Glomerular visceral epithelial cell (primary cell): Measurements from ENCODE around the gene RPL36AL.
"Not testable (repeated sequence)": the region's sequence is repeated elsewhere in the genome, so short reads cannot be mapped to it uniquely, and the experiment has no call there.

ENCODE experiments used
- DNase-seq: peaks from one replicate; pipeline ENCODE4 v3.0.0-alpha.2; 2016; ENCODE audit errors: extremely low spot score

RPL36AL gene

GRCh38 chr14:49619273-49619672 lies 1.2 kb downstream of the RPL36AL start:
- not testable (repeated sequence) for DNase-seq

- no peak for DNase-seq
Observed at GRCh38 chr14:49617852-49618519, 2.4 kb downstream of the RPL36AL start.

GRCh38 chr14:49615776-49616175 lies 4.7 kb downstream of the RPL36AL start:
- no peak for DNase-seq

- no peak for DNase-seq
Observed at GRCh38 chr14:49614196-49614595, 6.2 kb downstream of the RPL36AL start.

GRCh38 chr14:49612671-49613070 lies 7.8 kb downstream of the RPL36AL start:
- DNase-seq, result no peak

- no peak for DNase-seq
Observed at GRCh38 chr14:49612251-49612650, 8.2 kb downstream of the RPL36AL start.

- no peak for DNase-seq
Observed at GRCh38 chr14:49607583-49607982, 12.8 kb downstream of the RPL36AL start.

- peak; percentile 81 for DNase-seq
Observed at GRCh38 chr14:49598485-49599300, 21.7 kb downstream of the RPL36AL start, which contains the start of gene LRR1. Gene LRR1 (plus strand): TSS chr14:49598940. CDS start chr14:49599021, 81 bp downstream.

GRCh38 chr14:49598189-49598484 lies 22.3 kb downstream of the RPL36AL start:
- DNase-seq, result no peak

GRCh38 chr14:49594347-49595091 lies 25.9 kb downstream of the RPL36AL start:
- DNase-seq, result no peak

GRCh38 chr14:49593016-49593415 lies 27.4 kb downstream of the RPL36AL start:
- no peak for DNase-seq

- no peak for DNase-seq
Observed at GRCh38 chr14:49589387-49589786, 31.0 kb downstream of the RPL36AL start.

GRCh38 chr14:49586673-49587460 lies 33.6 kb downstream of the RPL36AL start:
- peak; percentile 78 for DNase-seq

GRCh38 chr14:49585803-49586672 lies 34.4 kb downstream of the RPL36AL start, which contains the start of gene RPS29:
Gene RPS29 (minus strand): TSS chr14:49586380. CDS start chr14:49586346, 34 bp downstream.
- DNase-seq, result peak; percentile 100

- not testable (repeated sequence) for DNase-seq
Observed at GRCh38 chr14:49584981-49585640, 35.3 kb downstream of the RPL36AL start.

- DNase-seq, result no peak
Observed at GRCh38 chr14:49584058-49584457, 36.4 kb downstream of the RPL36AL start.

GRCh38 chr14:49583629-49584028 lies 36.8 kb downstream of the RPL36AL start:
- no peak for DNase-seq

- no peak for DNase-seq
Observed at GRCh38 chr14:49582113-49582977, 38.1 kb downstream of the RPL36AL start.
